Ishikawa (cell line): ENCODE data around the gene ANK3.

ENCODE experiments used
- CEBPB ChIP-seq: IDR thresholded peaks from 2 replicates; pipeline ENCODE4 v1.6.1; 2012
- CREB1 ChIP-seq: IDR thresholded peaks from 2 replicates; pipeline ENCODE4 v1.6.1; 2012; ENCODE audit warnings: low read depth
- EGR1 ChIP-seq: IDR thresholded peaks from 2 replicates; pipeline ENCODE4 v1.6.1; 2012
- EP300 ChIP-seq: IDR thresholded peaks from 2 replicates; pipeline ENCODE4 v1.6.1; 2012; ENCODE audit warnings: borderline replicate concordance
- FOXM1 ChIP-seq: IDR thresholded peaks from 2 replicates; pipeline ENCODE4 v1.6.1; 2012; ENCODE audit warnings: low read depth, borderline replicate concordance
- NFIC ChIP-seq: IDR thresholded peaks from 2 replicates; pipeline ENCODE4 v1.6.1; 2012
- RAD21 ChIP-seq: IDR thresholded peaks from 2 replicates; pipeline ENCODE4 v1.6.1; 2012; ENCODE audit warnings: low read depth
- TAF1 ChIP-seq: IDR thresholded peaks from 2 replicates; pipeline ENCODE4 v1.6.1; 2012; ENCODE audit warnings: low read depth, mild to moderate bottlenecking
- TCF12 ChIP-seq: IDR thresholded peaks from 2 replicates; pipeline ENCODE4 v1.6.1; 2012; ENCODE audit warnings: low read depth
- TEAD4 ChIP-seq: IDR thresholded peaks from 2 replicates; pipeline ENCODE4 v1.6.1; 2012
- YY1 ChIP-seq: IDR thresholded peaks from 2 replicates; pipeline ENCODE4 v1.6.1; 2012; ENCODE audit warnings: low read depth
- ZBTB7A ChIP-seq: IDR thresholded peaks from 2 replicates; pipeline ENCODE4 v1.6.1; 2012; ENCODE audit warnings: low read depth
- TF ChIP-seq, protein P1 (sequence below): IDR thresholded peaks from 2 replicates; pipeline ENCODE4 v1.6.1; 2012
- TF ChIP-seq, protein P2 (sequence below): IDR thresholded peaks from 2 replicates; pipeline ENCODE4 v1.6.1; 2012; ENCODE audit warnings: low read depth, mild to moderate bottlenecking
- TF ChIP-seq, protein P3 (sequence below): IDR thresholded peaks from 2 replicates; pipeline ENCODE4 v1.6.1; 2012

ANK3 gene

DNA sequence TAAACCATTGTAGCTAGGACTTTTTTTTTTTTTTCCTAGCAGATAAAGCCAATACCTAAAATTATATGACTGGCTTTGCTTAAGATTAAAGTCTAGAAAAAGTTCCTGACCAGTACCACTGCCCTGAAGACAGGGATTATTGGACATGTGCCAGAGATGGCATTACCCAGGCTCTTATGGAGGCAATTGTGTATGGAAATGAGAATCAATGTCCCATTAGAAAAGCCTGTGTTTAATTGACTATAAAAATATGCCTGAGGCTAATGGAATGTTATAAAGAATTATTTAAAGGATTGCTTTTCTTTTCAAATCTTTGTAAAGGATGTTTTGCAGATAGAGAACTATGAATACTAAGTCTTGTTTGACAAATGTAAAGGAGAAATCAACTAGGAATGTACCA lies 196.7 kb downstream of the ANK3 start:
- TF ChIP-seq NFIC = no peak

DNA sequence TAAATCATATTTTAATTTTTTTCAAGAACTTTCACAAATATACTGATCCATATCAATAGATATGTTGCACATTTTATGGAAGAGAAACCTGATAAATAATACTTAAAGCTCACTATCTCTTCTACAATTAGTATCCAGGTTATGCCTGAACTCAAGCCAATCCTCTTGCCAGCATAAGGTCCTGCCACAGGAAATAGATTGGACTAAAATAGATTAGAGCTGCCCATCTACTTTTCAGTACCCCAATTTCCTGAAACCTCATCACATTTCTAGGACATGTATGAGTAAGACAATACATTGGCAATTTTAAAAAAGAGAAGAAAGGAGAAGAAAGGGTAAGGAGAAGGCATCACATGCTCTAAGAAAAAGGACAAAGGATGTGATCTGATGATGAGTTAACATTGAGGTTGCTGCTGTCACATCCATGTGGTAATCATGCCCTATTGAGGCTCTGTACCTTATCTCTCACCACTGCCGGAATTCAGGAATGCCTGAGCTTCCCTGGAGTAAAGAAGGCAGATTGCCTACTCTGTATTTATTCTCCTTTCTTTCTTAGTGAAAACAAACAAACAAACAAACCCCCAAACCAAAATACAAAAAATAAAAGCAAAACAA lies 199.7 kb downstream of the ANK3 start:
- no peak for TF ChIP-seq NFIC
- no peak for TF ChIP-seq TAF1
- TF ChIP-seq TEAD4 = no peak
- TF ChIP-seq TCF12 = no peak
- TF ChIP-seq EP300 = no peak
- TF ChIP-seq EGR1 = no peak
- TF ChIP-seq YY1 = no peak
- TF ChIP-seq, protein P1, sequence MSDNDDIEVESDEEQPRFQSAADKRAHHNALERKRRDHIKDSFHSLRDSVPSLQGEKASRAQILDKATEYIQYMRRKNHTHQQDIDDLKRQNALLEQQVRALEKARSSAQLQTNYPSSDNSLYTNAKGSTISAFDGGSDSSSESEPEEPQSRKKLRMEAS = no peak
- TF ChIP-seq CREB1 = no peak
- no peak for TF ChIP-seq CEBPB
- TF ChIP-seq ZBTB7A = no peak
- no peak for TF ChIP-seq RAD21
- TF ChIP-seq FOXM1 = no peak

DNA sequence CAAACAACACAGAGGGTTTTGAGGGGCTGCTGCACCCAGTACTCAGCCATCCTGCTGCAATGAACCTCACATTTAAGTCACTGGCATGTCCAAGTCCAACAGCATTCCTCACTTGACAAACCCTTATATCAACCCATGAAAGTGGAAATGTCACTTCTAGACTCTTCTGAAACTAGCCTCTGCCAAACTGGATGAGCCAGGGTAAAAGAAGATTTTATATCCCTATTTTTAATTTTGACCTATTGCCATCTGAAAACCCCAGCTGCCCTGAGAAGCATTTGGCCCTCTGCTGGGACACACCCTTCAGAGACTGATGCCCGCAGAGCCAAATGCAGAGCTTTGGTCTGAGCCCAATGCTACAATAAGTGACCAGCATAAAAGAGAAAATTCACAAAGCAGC lies 201.1 kb downstream of the ANK3 start:
- TF ChIP-seq NFIC = no peak
- TF ChIP-seq TAF1 = no peak
- TF ChIP-seq TCF12 = no peak
- TF ChIP-seq, protein P2, sequence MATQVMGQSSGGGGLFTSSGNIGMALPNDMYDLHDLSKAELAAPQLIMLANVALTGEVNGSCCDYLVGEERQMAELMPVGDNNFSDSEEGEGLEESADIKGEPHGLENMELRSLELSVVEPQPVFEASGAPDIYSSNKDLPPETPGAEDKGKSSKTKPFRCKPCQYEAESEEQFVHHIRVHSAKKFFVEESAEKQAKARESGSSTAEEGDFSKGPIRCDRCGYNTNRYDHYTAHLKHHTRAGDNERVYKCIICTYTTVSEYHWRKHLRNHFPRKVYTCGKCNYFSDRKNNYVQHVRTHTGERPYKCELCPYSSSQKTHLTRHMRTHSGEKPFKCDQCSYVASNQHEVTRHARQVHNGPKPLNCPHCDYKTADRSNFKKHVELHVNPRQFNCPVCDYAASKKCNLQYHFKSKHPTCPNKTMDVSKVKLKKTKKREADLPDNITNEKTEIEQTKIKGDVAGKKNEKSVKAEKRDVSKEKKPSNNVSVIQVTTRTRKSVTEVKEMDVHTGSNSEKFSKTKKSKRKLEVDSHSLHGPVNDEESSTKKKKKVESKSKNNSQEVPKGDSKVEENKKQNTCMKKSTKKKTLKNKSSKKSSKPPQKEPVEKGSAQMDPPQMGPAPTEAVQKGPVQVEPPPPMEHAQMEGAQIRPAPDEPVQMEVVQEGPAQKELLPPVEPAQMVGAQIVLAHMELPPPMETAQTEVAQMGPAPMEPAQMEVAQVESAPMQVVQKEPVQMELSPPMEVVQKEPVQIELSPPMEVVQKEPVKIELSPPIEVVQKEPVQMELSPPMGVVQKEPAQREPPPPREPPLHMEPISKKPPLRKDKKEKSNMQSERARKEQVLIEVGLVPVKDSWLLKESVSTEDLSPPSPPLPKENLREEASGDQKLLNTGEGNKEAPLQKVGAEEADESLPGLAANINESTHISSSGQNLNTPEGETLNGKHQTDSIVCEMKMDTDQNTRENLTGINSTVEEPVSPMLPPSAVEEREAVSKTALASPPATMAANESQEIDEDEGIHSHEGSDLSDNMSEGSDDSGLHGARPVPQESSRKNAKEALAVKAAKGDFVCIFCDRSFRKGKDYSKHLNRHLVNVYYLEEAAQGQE = no peak
- TF ChIP-seq, protein P1 = no peak
- no peak for TF ChIP-seq TEAD4
- no peak for TF ChIP-seq EP300
- TF ChIP-seq CREB1 = no peak
- TF ChIP-seq EGR1 = no peak
- no peak for TF ChIP-seq YY1
- no peak for TF ChIP-seq FOXM1
- TF ChIP-seq, protein P3, sequence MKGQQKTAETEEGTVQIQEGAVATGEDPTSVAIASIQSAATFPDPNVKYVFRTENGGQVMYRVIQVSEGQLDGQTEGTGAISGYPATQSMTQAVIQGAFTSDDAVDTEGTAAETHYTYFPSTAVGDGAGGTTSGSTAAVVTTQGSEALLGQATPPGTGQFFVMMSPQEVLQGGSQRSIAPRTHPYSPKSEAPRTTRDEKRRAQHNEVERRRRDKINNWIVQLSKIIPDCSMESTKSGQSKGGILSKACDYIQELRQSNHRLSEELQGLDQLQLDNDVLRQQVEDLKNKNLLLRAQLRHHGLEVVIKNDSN = no peak
- no peak for TF ChIP-seq CEBPB
- TF ChIP-seq ZBTB7A = no peak
- no peak for TF ChIP-seq RAD21

DNA sequence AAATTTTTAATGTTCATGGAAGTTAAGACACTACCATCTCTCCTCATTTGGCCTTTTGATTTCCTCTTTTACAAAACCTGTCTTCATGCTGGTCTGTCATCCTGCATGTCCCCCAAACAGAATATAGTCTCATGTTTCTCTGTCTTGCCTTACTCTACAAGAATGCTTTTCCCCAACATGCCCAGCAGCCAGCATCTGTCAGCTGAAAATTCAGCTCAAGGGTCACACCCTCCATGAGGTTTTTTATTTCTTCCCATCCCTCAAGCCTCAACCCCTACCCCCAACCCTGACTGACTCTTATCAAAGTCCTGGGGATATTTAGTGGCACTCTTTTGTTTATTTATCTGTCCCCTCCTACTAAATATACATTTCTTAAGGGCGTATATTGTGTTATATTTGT lies 202.0 kb downstream of the ANK3 start:
- TF ChIP-seq RAD21 = no peak
- no peak for TF ChIP-seq TEAD4
- TF ChIP-seq, protein P3 = no peak
- no peak for TF ChIP-seq CREB1
- no peak for TF ChIP-seq NFIC
- no peak for TF ChIP-seq ZBTB7A
- TF ChIP-seq TAF1 = no peak
- no peak for TF ChIP-seq EGR1
- TF ChIP-seq EP300 = no peak
- no peak for TF ChIP-seq YY1
- no peak for TF ChIP-seq CEBPB
- TF ChIP-seq, protein P1 = no peak
- TF ChIP-seq, protein P2 = no peak
- TF ChIP-seq TCF12 = no peak
- no peak for TF ChIP-seq FOXM1

DNA sequence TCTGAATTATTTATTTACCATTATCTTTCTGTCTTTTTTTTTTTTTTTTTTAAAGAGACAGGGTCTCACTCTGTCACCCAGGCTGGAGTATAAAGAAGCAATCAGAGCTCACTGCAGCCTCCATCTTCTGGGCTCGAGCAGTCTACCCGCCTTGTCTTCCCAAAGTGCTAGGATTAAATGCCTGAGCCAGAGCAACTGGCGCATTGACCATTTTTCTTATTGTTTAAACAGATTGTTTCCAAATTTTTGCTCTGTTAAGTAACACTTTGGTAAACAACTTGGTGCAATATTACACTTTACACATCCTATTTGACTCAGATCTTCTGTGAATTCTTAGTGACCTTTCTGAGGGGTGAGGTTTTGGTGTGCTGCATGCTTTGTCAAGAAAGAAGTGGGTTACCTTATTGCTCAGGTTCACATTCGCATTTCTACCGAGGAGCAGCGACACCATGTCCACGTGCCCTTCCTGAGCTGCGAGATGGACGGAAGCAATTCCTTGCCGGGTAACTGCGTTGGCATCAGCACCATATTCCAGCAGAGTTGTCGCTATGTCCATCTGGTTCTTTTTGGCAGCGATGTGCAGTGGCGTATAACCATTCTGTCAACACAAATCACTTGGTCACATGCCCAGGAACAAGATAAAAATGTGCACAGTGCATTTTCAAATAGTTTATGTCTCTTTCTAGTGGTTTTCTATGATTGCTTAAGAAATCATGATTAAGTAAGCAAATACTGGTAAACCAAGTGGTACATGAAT lies 203.2 kb downstream of the ANK3 start:
- TF ChIP-seq, protein P1 = no peak
- TF ChIP-seq TAF1 (no peak), FOXM1 (no peak), NFIC (no peak), CREB1 (no peak), ZBTB7A (no peak)
- TF ChIP-seq, protein P3 = no peak
